Neural cell (in vitro differentiated cells): ENCODE data around the gene MARK4. TPM values are rescaled to one million over a fixed set of nuclear protein-coding genes. Genes with fewer than 3 reads are reported as not detected.

ENCODE experiments used
- H2AFZ ChIP-seq: fragments of 200-600, 300-800 bp; sonication (generic), shearing (Covaris generic); 2 replicates; pipeline ENCODE4 v1.6.0; 2014; ENCODE audit warnings: low read depth, mild to moderate bottlenecking, antibody characterized with exemption, low read length, moderate library complexity
- H3F3A ChIP-seq: fragments of 200-600 bp; shearing (Covaris generic); 2 replicates; pipeline ENCODE4 v1.6.1; 2016; ENCODE audit warnings: mild to moderate bottlenecking, moderate library complexity, mixed read lengths, antibody characterized with exemption, low read length; ENCODE audit not compliant: insufficient read depth, poor library complexity, severe bottlenecking
- H3K27ac ChIP-seq: fragments of 200-600, 300-800 bp; sonication (generic), shearing (Covaris generic); 2 replicates; pipeline ENCODE4 v1.5.1; 2014; ENCODE audit warnings: mild to moderate bottlenecking, low read length, moderate library complexity
- H3K27me3 ChIP-seq: fragments of 300-800, 200-600 bp; sonication (generic), shearing (Covaris generic); 2 replicates; pipeline ENCODE4 v1.6.0; 2014; ENCODE audit warnings: mild to moderate bottlenecking, low read depth, low read length, moderate library complexity; ENCODE audit not compliant: insufficient read depth
- H3K36me3 ChIP-seq: fragments of 300-800, 200-600 bp; sonication (generic), shearing (Covaris generic); 2 replicates; pipeline ENCODE4 v1.5.1; 2014; ENCODE audit warnings: mild to moderate bottlenecking, antibody characterized with exemption, low read length, moderate library complexity; ENCODE audit not compliant: insufficient read depth
- H3K4me2 ChIP-seq: fragments of 300-800, 200-600 bp; sonication (generic), shearing (Covaris generic); 2 replicates; pipeline ENCODE4 v1.6.0; 2014; ENCODE audit warnings: mild to moderate bottlenecking, low read length
- H3K4me3 ChIP-seq: fragments of 300-800, 200-600 bp; sonication (generic), shearing (Covaris generic); 2 replicates; pipeline ENCODE4 v1.5.1; 2014; ENCODE audit warnings: mild to moderate bottlenecking, low read length, moderate library complexity
- H3K79me2 ChIP-seq: fragments of 200-600 bp; shearing (Covaris generic); replicated peaks from 2 replicates; pipeline ENCODE4 v1.6.0; 2014; ENCODE audit warnings: mild to moderate bottlenecking, low read length, moderate library complexity; ENCODE audit not compliant: insufficient read depth
- H3K9ac ChIP-seq: fragments of 300-800, 200-600 bp; sonication (generic), shearing (Covaris generic); 2 replicates; pipeline ENCODE4 v1.6.1; 2016; ENCODE audit warnings: mild to moderate bottlenecking, low read length, mixed read lengths
- H3K9me2 ChIP-seq: fragments of 200-600 bp; shearing (Covaris generic); 2 replicates; pipeline ENCODE4 v1.6.1; 2016; ENCODE audit warnings: mild to moderate bottlenecking, low read length, mixed read lengths; ENCODE audit not compliant: insufficient read depth
- H3K9me3 ChIP-seq: fragments of 200-600, 300-800 bp; sonication (generic), shearing (Covaris generic); 2 replicates; pipeline ENCODE4 v1.6.1; 2016; ENCODE audit warnings: mild to moderate bottlenecking, mixed run types, low read length, moderate library complexity, mixed read lengths
- H4K20me1 ChIP-seq: fragments of 200-600 bp; shearing (Covaris generic); 2 replicates; pipeline ENCODE4 v1.6.1; 2016; ENCODE audit warnings: mild to moderate bottlenecking, mixed run types; ENCODE audit not compliant: insufficient read depth
- CTCF ChIP-seq: fragments of 450-650 bp; IDR thresholded peaks from 2 replicates; pipeline ENCODE4 v1.5.1; 2014; ENCODE audit warnings: antibody characterized with exemption, mild to moderate bottlenecking, moderate library complexity; ENCODE audit not compliant: poor library complexity, severe bottlenecking
- EP300 ChIP-seq: fragments of 450-650 bp; conservative IDR thresholded peaks from 2 replicates; pipeline ENCODE4 v1.6.1; 2014; ENCODE audit warnings: antibody characterized with exemption, mild to moderate bottlenecking, moderate library complexity; ENCODE audit not compliant: poor library complexity, severe bottlenecking
- EZH2 ChIP-seq: fragments of 200-600, 300-800 bp; shearing (Covaris generic), sonication (generic); IDR thresholded peaks from 2 replicates; pipeline ENCODE4 v1.6.1; 2014; ENCODE audit warnings: antibody characterized with exemption, low read length, borderline replicate concordance, mild to moderate bottlenecking; ENCODE audit not compliant: insufficient read depth, poor library complexity, severe bottlenecking
- MXI1 ChIP-seq: fragments of 450-650 bp; conservative IDR thresholded peaks from 2 replicates; pipeline ENCODE4 v1.6.1; 2014; ENCODE audit warnings: antibody characterized with exemption, mild to moderate bottlenecking; ENCODE audit not compliant: poor library complexity, severe bottlenecking
- POLR2AphosphoS5 ChIP-seq: IDR thresholded peaks from 2 replicates; pipeline ENCODE4 v1.6.1; 2012
- RAD21 ChIP-seq: fragments of 450-650 bp; conservative IDR thresholded peaks from 2 replicates; pipeline ENCODE4 v1.6.1; 2014; ENCODE audit warnings: antibody characterized with exemption, mild to moderate bottlenecking, moderate library complexity
- REST ChIP-seq: IDR thresholded peaks from 2 replicates; pipeline ENCODE4 v1.6.1; 2012; ENCODE audit warnings: borderline replicate concordance
- SMC3 ChIP-seq: fragments of 450-650 bp; conservative IDR thresholded peaks from 2 replicates; pipeline ENCODE4 v1.6.1; 2014; ENCODE audit warnings: antibody characterized with exemption, mild to moderate bottlenecking, moderate library complexity; ENCODE audit not compliant: poor library complexity
- TAF1 ChIP-seq: IDR thresholded peaks from 2 replicates; pipeline ENCODE4 v1.6.1; 2012; ENCODE audit warnings: low read depth
- polyA plus RNA-seq: library from polyadenylated mRNA; depleted of rRNA; stranded (reverse); fragments of >200 nt; gene quantifications from 2 replicates; pipeline ENCODE4 v1.2.3, GENCODE V29; 2014

Gene MARK4
- polyA plus RNA-seq, 1 donor from 2014 or later: 11.6 TPM

GRCh38 chr19:45302416-45302815 lies 51.3 kb downstream of the MARK4 start:
- Histone ChIP-seq H3K9ac (no peak overlapping the region), H3K4me2 (no peak overlapping the region), H3K9me2 (no peaks in the 10 kb centered on the region), H3K27me3 (no peaks in the 10 kb centered on the region), H3K9me3 (no peaks in the 10 kb centered on the region), H3K36me3 (peaks cover 4% of the 10 kb centered on the region), H3K79me2 (no peaks in the 10 kb centered on the region), H3F3A (no peaks in the 10 kb centered on the region), H4K20me1 (no peaks in the 10 kb centered on the region), H2AFZ (no peak overlapping the region), H3K4me3 (no peak overlapping the region), H3K27ac (no peak overlapping the region)
- TF ChIP-seq EP300 (no peak), SMC3 (no peak), RAD21 (no peak), REST (no peak), MXI1 (no peak), POLR2AphosphoS5 (no peak), CTCF (no peak), TAF1 (no peak), EZH2 (no peak)

GRCh38 chr19:45303269-45304060 lies 52.4 kb downstream of the MARK4 start:
- no peaks in the 10 kb centered on the region for H3K9me3 ChIP-seq
- H2AFZ ChIP-seq: no peak overlapping the region
- no peaks in the 10 kb centered on the region for H3K27me3 ChIP-seq
- no peak overlapping the region for H3K4me2 ChIP-seq
- no peaks in the 10 kb centered on the region for H4K20me1 ChIP-seq
- H3K79me2 ChIP-seq: no peaks in the 10 kb centered on the region
- no peaks in the 10 kb centered on the region for H3F3A ChIP-seq
- H3K9ac ChIP-seq: no peak overlapping the region
- H3K27ac ChIP-seq: no peak overlapping the region
- H3K9me2 ChIP-seq: no peaks in the 10 kb centered on the region
- TF ChIP-seq POLR2AphosphoS5 (no peak), EZH2 (no peak), RAD21 (no peak), EP300 (no peak), TAF1 (no peak), REST (no peak), MXI1 (no peak), SMC3 (no peak), CTCF (no peak)
- H3K36me3 ChIP-seq: no peaks in the 10 kb centered on the region
- no peak overlapping the region for H3K4me3 ChIP-seq
